ENCODE results near the gene NANS. TPM values are rescaled to one million over a fixed set of nuclear protein-coding genes. Genes with fewer than 3 reads are reported as not detected.

NANS gene
- total and polyA plus RNA-seq, 10 of the 15 experiments (the other 5 are each of a cell fraction or from before 2014, with no cell fraction given), result 21.0 to 126 (median 52.3) TPM

GRCh38 chr9:98021306-98022040, 35.1 kb upstream of the NANS start (continued):
- no peak for TF ChIP-seq TBL1XR1 (IDR thresholded peaks at IDR 0.05; ENCODE audit: low read depth, low read length)

- in situ Hi-C loops (cut with MboI) (no loop called here), intact Hi-C loops (cut with micrococcal nuclease; ENCODE audit: unreplicated experiment) (no loop called here)
- peaks cover 8 to 11% of the 10 kb centered on the region in 2 experiments; a peak in 3 of 4 replicates for H3K36me3 ChIP-seq (ENCODE audit: control insufficient read depth in 2 of 2, insufficient read depth in 2 of 2, low read length in 1 of 2)
- CTCF ChIA-PET, result interaction anchor here (2.2 kb wide), 1 partner anchor 99 kb away, joined by 8 read pairs; no protein-coding TSS in a partner anchor
- no peak for ATAC-seq
- H2AFZ ChIP-seq (ENCODE audit: control insufficient read depth, low read depth, low read length), result no peak overlapping the region
- no peaks in the 10 kb centered on the region for H3K4me1 ChIP-seq (ENCODE audit: control insufficient read depth, insufficient read depth, low read length)
- POLR2A ChIA-PET, result no interaction called here
- BruUV-seq (replicated peaks), result no TSS peak
- RAD21 ChIA-PET (ENCODE audit: unreplicated experiment), result no interaction called here
- no peak overlapping the region for H3K27ac ChIP-seq (ENCODE audit: control insufficient read depth, insufficient read depth)
- SMC1A ChIA-PET (ENCODE audit: uncharacterized antibody, unreplicated experiment), result interaction anchor here (0.6 kb wide), 1 partner anchor 9 kb away, joined by 3 read pairs; no protein-coding TSS in a partner anchor
- no peaks in the 10 kb centered on the region for H3K9me3 ChIP-seq (replicated peaks; ENCODE audit: control insufficient read depth, insufficient read depth, low read length)
- no peak overlapping the region for H3K9ac ChIP-seq (ENCODE audit: control insufficient read depth, insufficient read depth, low read length)
- FAIRE-seq, result no peak
- WGBS (ENCODE audit: insufficient coverage, insufficient replicate concordance, low lambda C conversion rate, missing lambda C conversion rate), result 92% methylated on average over 8 of the region's 8 CpGs
- no peak for DNase-seq (ENCODE audit: low read depth, low spot score)
- no peaks in the 10 kb centered on the region for H3K79me2 ChIP-seq (ENCODE audit: control insufficient read depth, insufficient read depth, low read length)
- no peaks in the 10 kb centered on the region for H4K20me1 ChIP-seq (ENCODE audit: control insufficient read depth, insufficient read depth)
- no peak overlapping the region for H3K4me3 ChIP-seq
- no peak overlapping the region for H3K4me2 ChIP-seq (ENCODE audit: control insufficient read depth, insufficient read depth)
- no peaks in the 10 kb centered on the region for H3K27me3 ChIP-seq (replicated peaks in 1 of 2; ENCODE audit: control insufficient read depth in 2 of 2, insufficient read depth in 2 of 2, low read length in 1 of 2)
- TF ChIP-seq, protein P1, sequence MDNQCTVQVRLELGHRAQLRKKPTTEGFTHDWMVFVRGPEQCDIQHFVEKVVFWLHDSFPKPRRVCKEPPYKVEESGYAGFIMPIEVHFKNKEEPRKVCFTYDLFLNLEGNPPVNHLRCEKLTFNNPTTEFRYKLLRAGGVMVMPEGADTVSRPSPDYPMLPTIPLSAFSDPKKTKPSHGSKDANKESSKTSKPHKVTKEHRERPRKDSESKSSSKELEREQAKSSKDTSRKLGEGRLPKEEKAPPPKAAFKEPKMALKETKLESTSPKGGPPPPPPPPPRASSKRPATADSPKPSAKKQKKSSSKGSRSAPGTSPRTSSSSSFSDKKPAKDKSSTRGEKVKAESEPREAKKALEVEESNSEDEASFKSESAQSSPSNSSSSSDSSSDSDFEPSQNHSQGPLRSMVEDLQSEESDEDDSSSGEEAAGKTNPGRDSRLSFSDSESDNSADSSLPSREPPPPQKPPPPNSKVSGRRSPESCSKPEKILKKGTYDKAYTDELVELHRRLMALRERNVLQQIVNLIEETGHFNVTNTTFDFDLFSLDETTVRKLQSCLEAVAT (IDR thresholded peaks at IDR 0.05), result no peak
- TF ChIP-seq MTA3 (IDR thresholded peaks at IDR 0.05; ENCODE audit: borderline replicate concordance, low read length) (no peak), NKRF (conservative IDR thresholded peaks at IDR 0.05) (no peak), ZNF274 (IDR thresholded peaks at IDR 0.05; ENCODE audit: insufficient read depth, insufficient read length) (no peak), RUNX3 (IDR thresholded peaks at IDR 0.05; ENCODE audit: low read length) (no peak), PAX8 (IDR thresholded peaks at IDR 0.05) (no peak), RAD21 (IDR thresholded peaks at IDR 0.05; ENCODE audit: insufficient read depth, low read depth, low read length) (no peak), NR2C1 (IDR thresholded peaks at IDR 0.05) (no peak)
- TF ChIP-seq, protein P2, sequence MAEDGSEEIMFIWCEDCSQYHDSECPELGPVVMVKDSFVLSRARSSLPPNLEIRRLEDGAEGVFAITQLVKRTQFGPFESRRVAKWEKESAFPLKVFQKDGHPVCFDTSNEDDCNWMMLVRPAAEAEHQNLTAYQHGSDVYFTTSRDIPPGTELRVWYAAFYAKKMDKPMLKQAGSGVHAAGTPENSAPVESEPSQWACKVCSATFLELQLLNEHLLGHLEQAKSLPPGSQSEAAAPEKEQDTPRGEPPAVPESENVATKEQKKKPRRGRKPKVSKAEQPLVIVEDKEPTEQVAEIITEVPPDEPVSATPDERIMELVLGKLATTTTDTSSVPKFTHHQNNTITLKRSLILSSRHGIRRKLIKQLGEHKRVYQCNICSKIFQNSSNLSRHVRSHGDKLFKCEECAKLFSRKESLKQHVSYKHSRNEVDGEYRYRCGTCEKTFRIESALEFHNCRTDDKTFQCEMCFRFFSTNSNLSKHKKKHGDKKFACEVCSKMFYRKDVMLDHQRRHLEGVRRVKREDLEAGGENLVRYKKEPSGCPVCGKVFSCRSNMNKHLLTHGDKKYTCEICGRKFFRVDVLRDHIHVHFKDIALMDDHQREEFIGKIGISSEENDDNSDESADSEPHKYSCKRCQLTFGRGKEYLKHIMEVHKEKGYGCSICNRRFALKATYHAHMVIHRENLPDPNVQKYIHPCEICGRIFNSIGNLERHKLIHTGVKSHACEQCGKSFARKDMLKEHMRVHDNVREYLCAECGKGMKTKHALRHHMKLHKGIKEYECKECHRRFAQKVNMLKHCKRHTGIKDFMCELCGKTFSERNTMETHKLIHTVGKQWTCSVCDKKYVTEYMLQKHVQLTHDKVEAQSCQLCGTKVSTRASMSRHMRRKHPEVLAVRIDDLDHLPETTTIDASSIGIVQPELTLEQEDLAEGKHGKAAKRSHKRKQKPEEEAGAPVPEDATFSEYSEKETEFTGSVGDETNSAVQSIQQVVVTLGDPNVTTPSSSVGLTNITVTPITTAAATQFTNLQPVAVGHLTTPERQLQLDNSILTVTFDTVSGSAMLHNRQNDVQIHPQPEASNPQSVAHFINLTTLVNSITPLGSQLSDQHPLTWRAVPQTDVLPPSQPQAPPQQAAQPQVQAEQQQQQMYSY (CRISPR knock-in tag; IDR thresholded peaks at IDR 0.05), result no peak
- TF ChIP-seq, protein P3, sequence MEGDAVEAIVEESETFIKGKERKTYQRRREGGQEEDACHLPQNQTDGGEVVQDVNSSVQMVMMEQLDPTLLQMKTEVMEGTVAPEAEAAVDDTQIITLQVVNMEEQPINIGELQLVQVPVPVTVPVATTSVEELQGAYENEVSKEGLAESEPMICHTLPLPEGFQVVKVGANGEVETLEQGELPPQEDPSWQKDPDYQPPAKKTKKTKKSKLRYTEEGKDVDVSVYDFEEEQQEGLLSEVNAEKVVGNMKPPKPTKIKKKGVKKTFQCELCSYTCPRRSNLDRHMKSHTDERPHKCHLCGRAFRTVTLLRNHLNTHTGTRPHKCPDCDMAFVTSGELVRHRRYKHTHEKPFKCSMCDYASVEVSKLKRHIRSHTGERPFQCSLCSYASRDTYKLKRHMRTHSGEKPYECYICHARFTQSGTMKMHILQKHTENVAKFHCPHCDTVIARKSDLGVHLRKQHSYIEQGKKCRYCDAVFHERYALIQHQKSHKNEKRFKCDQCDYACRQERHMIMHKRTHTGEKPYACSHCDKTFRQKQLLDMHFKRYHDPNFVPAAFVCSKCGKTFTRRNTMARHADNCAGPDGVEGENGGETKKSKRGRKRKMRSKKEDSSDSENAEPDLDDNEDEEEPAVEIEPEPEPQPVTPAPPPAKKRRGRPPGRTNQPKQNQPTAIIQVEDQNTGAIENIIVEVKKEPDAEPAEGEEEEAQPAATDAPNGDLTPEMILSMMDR (IDR thresholded peaks at IDR 0.05 in 2 of 3, conservative IDR thresholded peaks at IDR 0.05 in 1 of 3; ENCODE audit: control insufficient read depth in 2 of 3, extremely low read depth in 1 of 3, insufficient read depth in 1 of 3, low read depth in 3 of 3, low read length in 3 of 3), result no peak
These were observed 34.1 kb upstream of the NANS start for GRCh38 chr9:98022447-98022846.

All from GM12878 (cell line).